Left ventricle myocardium superior (tissue), 1 donor: ENCODE data around the gene CHD6. TPM values are rescaled to one million over a fixed set of nuclear protein-coding genes. Genes with fewer than 3 reads are reported as not detected.

Experiments used
- ATAC-seq: fragments of 200-7000 bp; cut with Tn5 transposase; one replicate; pipeline ENCODE4 v1.9.1; 2020; ENCODE audit warnings: mild to moderate bottlenecking, moderate library complexity
- DNase-seq: peaks from one replicate; pipeline ENCODE4 v3.0.0-alpha.2; 2020
- intact Hi-C: fragments of 100-400 bp; cut with micrococcal nuclease; formaldehyde crosslinking; loops from one replicate; pipeline ENCODE4 v1.11.0; 2022
- total RNA-seq: library from RNA; stranded (reverse); fragmentation: NEBNext Ultra II Directional; extraction: Animal tissue kit (Norgen Biotek cat#: 25700); gene quantifications from one replicate; pipeline ENCODE4 v1.2.1, GENCODE V29; 2021
- donor health status: DM: no; HTN: yes; CAD: no; lungs with severe emphysema.

The CHD6 gene
- total RNA-seq, 1 donor from 2014 or later: 36.8 TPM

- DNase-seq: no peak
- no peak for ATAC-seq
- intact Hi-C loops: no loop called here
These were observed 135.3 kb downstream of the CHD6 start for GRCh38 chr20:41482647-41483552.

GRCh38 chr20:41480054-41480770 lies 138.0 kb downstream of the CHD6 start:
- intact Hi-C loops: no loop called here
- ATAC-seq: no peak
- no peak for DNase-seq

- intact Hi-C loops: loop anchor here (10.0 kb wide), 1 partner anchor 146 kb away; no protein-coding TSS in a partner anchor
- DNase-seq (no peak), ATAC-seq (no peak)
These were observed 139.1 kb downstream of the CHD6 start for GRCh38 chr20:41479113-41479512.

GRCh38 chr20:41478026-41478425 lies 140.2 kb downstream of the CHD6 start:
- ATAC-seq (no peak), DNase-seq (no peak)
- intact Hi-C loops: loop anchor here (10.0 kb wide), 1 partner anchor 147 kb away; no protein-coding TSS in a partner anchor

GRCh38 chr20:41476446-41476845 lies 141.7 kb downstream of the CHD6 start:
- ATAC-seq (peak; percentile 19), DNase-seq (no peak)
- intact Hi-C loops: loop anchor here (10.0 kb wide), 1 partner anchor 148 kb away; no protein-coding TSS in a partner anchor

GRCh38 chr20:41476013-41476441 lies 142.2 kb downstream of the CHD6 start:
- DNase-seq (no peak), ATAC-seq (peak; percentile 90)

GRCh38 chr20:41475503-41475902 lies 142.7 kb downstream of the CHD6 start:
- DNase-seq (no peak), ATAC-seq (peak; percentile 58)
- intact Hi-C loops: loop anchor here (10.0 kb wide), 1 partner anchor 149 kb away; no protein-coding TSS in a partner anchor

More at GRCh38 chr20:41476013-41476441, 142.2 kb downstream of the CHD6 start:
- intact Hi-C loops: loop anchor here (10.0 kb wide), 1 partner anchor 149 kb away; no protein-coding TSS in a partner anchor

GRCh38 chr20:41470362-41471095 lies 147.6 kb downstream of the CHD6 start:
- intact Hi-C loops: loop anchor here (10.0 kb wide), 1 partner anchor 154 kb away; no protein-coding TSS in a partner anchor
- ATAC-seq (no peak), DNase-seq (no peak)

- DNase-seq: peak; percentile 63
- intact Hi-C loops: loop anchor here (10.0 kb wide), 1 partner anchor 155 kb away; no protein-coding TSS in a partner anchor
- ATAC-seq: peak; percentile 76
These were observed 148.3 kb downstream of the CHD6 start for GRCh38 chr20:41469868-41470267.

GRCh38 chr20:41468994-41469600 lies 149.1 kb downstream of the CHD6 start:
- DNase-seq (no peak), ATAC-seq (peak; percentile 84)
- intact Hi-C loops: no loop called here

- no peak for DNase-seq
- intact Hi-C loops: no loop called here
- ATAC-seq: no peak
These were observed 150.5 kb downstream of the CHD6 start for GRCh38 chr20:41467690-41468089.

GRCh38 chr20:41467220-41467619 lies 151.0 kb downstream of the CHD6 start:
- intact Hi-C loops: no loop called here
- ATAC-seq: no peak
- DNase-seq: no peak

GRCh38 chr20:41463567-41463966 lies 154.6 kb downstream of the CHD6 start:
- DNase-seq (no peak), ATAC-seq (no peak)
- intact Hi-C loops: no loop called here

GRCh38 chr20:41462372-41463161 lies 155.6 kb downstream of the CHD6 start:
- no peak for DNase-seq
- intact Hi-C loops: no loop called here
- ATAC-seq: no peak

GRCh38 chr20:41458761-41459160 lies 159.4 kb downstream of the CHD6 start:
- DNase-seq: no peak
- no peak for ATAC-seq
- intact Hi-C loops: no loop called here

GRCh38 chr20:41457173-41457857 lies 160.9 kb downstream of the CHD6 start:
- DNase-seq (no peak), ATAC-seq (no peak)
- intact Hi-C loops: no loop called here

GRCh38 chr20:41456351-41456750 lies 161.8 kb downstream of the CHD6 start:
- intact Hi-C loops: no loop called here
- DNase-seq (no peak), ATAC-seq (no peak)
